SU-DHL-6 (cell line): ENCODE data around the gene MITF.

Experiments
- H2AFZ ChIP-seq: fragments of 200-600 bp; sonication (generic); 2 replicates; pipeline ENCODE4 v1.6.1; 2014; ENCODE audit warnings: low read depth, mild to moderate bottlenecking, moderate library complexity, mixed read lengths, antibody characterized with exemption, low read length; ENCODE audit not compliant: severe bottlenecking
- H3F3A ChIP-seq: fragments of 200-600 bp; shearing (Covaris generic); 2 replicates; pipeline ENCODE4 v1.6.0; 2016; ENCODE audit warnings: antibody characterized with exemption, mild to moderate bottlenecking; ENCODE audit not compliant: insufficient read depth
- H3K27ac ChIP-seq: fragments of 200-600 bp; sonication (generic); 2 replicates; pipeline ENCODE4 v1.5.1; 2016; ENCODE audit warnings: low read depth, mild to moderate bottlenecking, low read length, moderate library complexity, mixed read lengths
- H3K27me3 ChIP-seq: fragments of 200-600 bp; sonication (generic), shearing (Covaris generic); 2 replicates; pipeline ENCODE4 v1.6.0; 2014; ENCODE audit warnings: mild to moderate bottlenecking, low read length
- H3K36me3 ChIP-seq: fragments of 200-600 bp; sonication (generic); 2 replicates; pipeline ENCODE4 v1.6.1; 2014; ENCODE audit warnings: mild to moderate bottlenecking, low read length, mixed read lengths
- H3K4me2 ChIP-seq: fragments of 300-600, 200-600 bp; shearing (Covaris generic), sonication (generic); 2 replicates; pipeline ENCODE4 v1.6.0; 2014; ENCODE audit warnings: low read length, low read depth, mild to moderate bottlenecking; ENCODE audit not compliant: poor library complexity, severe bottlenecking
- H3K4me3 ChIP-seq: fragments of 200-600 bp; sonication (generic); 2 replicates; pipeline ENCODE4 v1.5.1; 2014; ENCODE audit warnings: antibody characterized with exemption, low read length, mild to moderate bottlenecking, mixed read lengths; ENCODE audit not compliant: insufficient read depth, poor library complexity, severe bottlenecking
- H3K79me2 ChIP-seq: fragments of 200-600 bp; sonication (generic); 2 replicates; pipeline ENCODE4 v1.6.1; 2014; ENCODE audit warnings: mild to moderate bottlenecking, low read length, moderate library complexity; ENCODE audit not compliant: insufficient read depth
- H3K9ac ChIP-seq: fragments of 200-600 bp; sonication (generic); 2 replicates; pipeline ENCODE4 v1.7.0; 2014; ENCODE audit warnings: mild to moderate bottlenecking, low read length
- H3K9me2 ChIP-seq: fragments of 200-600 bp; sonication (generic); replicated peaks from 2 replicates; pipeline ENCODE4 v1.6.1; 2014; ENCODE audit warnings: low read length; ENCODE audit not compliant: insufficient read depth
- H3K9me3 ChIP-seq: fragments of 200-600 bp; sonication (generic); 2 replicates; pipeline ENCODE4 v1.6.1; 2014; ENCODE audit warnings: low read length, mixed read lengths; ENCODE audit not compliant: insufficient read depth
- H4K20me1 ChIP-seq: fragments of 200-600 bp; sonication (generic); 2 replicates; pipeline ENCODE4 v1.6.1; 2014; ENCODE audit warnings: low read depth, mild to moderate bottlenecking, antibody characterized with exemption, low read length, moderate library complexity, mixed read lengths
- EZH2phosphoT487 ChIP-seq: fragments of 200-600 bp; sonication (generic), shearing (Covaris generic); conservative IDR thresholded peaks from 2 replicates; pipeline ENCODE4 v1.6.1; 2018; ENCODE audit warnings: mild to moderate bottlenecking, antibody characterized with exemption, low read length, moderate library complexity, mixed read lengths
- TF ChIP-seq, protein P1 (sequence below): fragments of 200-600 bp; sonication (generic); IDR thresholded peaks from one replicate; pipeline ENCODE4 v1.5.1; 2017; ENCODE audit warnings: antibody characterized with exemption, mild to moderate bottlenecking, low read length, moderate library complexity; ENCODE audit not compliant: insufficient read depth, poor library complexity, severe bottlenecking

The MITF gene

DNA sequence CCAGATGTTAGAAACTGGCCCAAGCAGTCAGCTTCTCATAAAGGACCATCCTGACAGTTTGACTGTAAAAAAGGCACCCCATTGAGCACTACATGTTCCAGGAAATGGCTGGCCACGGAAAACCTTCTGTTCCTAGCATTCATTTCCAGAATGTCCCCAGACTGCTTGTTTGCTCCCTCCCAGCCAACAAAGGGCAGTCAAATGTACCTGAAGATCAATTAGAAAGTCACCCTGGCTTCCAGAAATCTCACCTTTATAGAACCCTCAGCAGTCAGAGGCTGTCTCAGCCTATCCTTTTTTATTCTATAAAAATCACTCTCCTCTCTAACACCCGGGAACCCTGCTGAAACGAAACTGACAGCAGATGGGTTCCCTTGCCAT, 259.5 kb downstream of the MITF start:
- Histone ChIP-seq H3K36me3 (no peaks in the 10 kb centered on the region), H3K27me3 (no peaks in the 10 kb centered on the region), H3K9ac (no peak overlapping the region), H3K4me3 (no peak overlapping the region), H3F3A (no peaks in the 10 kb centered on the region), H4K20me1 (no peaks in the 10 kb centered on the region), H3K9me2 (no peaks in the 10 kb centered on the region), H3K9me3 (no peaks in the 10 kb centered on the region), H3K79me2 (no peaks in the 10 kb centered on the region), H2AFZ (no peak overlapping the region), H3K27ac (no peak overlapping the region), H3K4me2 (no peak overlapping the region)
- TF ChIP-seq, protein P1, sequence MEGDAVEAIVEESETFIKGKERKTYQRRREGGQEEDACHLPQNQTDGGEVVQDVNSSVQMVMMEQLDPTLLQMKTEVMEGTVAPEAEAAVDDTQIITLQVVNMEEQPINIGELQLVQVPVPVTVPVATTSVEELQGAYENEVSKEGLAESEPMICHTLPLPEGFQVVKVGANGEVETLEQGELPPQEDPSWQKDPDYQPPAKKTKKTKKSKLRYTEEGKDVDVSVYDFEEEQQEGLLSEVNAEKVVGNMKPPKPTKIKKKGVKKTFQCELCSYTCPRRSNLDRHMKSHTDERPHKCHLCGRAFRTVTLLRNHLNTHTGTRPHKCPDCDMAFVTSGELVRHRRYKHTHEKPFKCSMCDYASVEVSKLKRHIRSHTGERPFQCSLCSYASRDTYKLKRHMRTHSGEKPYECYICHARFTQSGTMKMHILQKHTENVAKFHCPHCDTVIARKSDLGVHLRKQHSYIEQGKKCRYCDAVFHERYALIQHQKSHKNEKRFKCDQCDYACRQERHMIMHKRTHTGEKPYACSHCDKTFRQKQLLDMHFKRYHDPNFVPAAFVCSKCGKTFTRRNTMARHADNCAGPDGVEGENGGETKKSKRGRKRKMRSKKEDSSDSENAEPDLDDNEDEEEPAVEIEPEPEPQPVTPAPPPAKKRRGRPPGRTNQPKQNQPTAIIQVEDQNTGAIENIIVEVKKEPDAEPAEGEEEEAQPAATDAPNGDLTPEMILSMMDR, result no peak
- no peak for TF ChIP-seq EZH2phosphoT487

DNA sequence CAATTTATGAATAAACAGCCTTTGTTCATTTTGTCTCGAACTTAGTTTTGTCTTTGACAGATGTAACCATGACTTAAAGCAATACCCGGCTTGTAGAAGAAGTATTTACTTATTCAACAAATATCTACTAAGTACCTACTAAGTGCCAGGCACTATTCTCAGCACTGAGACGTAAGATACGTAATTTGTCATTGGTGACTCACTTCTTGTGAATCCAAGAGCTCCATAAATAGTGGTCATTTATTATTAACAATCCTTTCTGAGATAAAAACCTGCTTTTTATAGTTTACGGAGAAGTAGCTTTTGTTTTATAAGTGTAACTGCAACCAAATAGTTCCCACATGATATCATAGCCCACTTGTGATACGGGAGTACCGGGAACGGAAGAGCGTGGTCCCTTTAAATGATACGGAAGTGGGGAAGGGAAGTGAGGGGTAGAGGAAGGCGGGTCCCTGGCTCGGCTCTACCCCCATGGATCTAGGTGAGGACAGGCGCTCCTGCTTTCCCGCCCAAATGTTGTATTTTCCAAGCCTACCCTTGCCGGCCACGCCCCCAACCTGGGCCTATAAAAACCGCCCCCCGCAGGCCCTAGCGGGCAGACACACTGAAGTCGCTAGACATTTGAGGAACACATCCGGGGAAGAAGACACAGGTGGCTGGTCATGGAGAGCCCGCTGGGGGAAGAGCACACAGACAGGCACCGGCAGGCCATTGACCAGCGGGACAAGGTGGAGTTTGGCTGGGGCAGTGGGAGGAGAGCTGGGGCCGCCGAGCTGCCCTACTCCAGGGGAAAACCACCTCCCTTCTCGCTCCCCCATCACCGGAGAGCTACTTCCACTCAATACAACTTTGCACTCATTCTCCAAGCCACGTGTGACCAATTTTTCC, 260.1 kb downstream of the MITF start, which contains the start of gene SAMMSON:
TSS of gene SAMMSON (plus strand) at position 594 of the 888 bp plus-strand sequence.
- H4K20me1 ChIP-seq, result no peaks in the 10 kb centered on the region
- H2AFZ ChIP-seq, result no peak within 1 kb of the TSS
- H3K36me3 ChIP-seq, result no peaks in the 10 kb centered on the region
- no peak within 1 kb of the TSS for H3K27ac ChIP-seq
- H3K9me3 ChIP-seq, result no peaks in the 10 kb centered on the region
- H3F3A ChIP-seq, result no peaks in the 10 kb centered on the region
- H3K79me2 ChIP-seq, result no peaks in the 10 kb centered on the region
- H3K4me2 ChIP-seq, result no peak within 1 kb of the TSS
- TF ChIP-seq, protein P1, result no peak
- no peak for TF ChIP-seq EZH2phosphoT487
- H3K9me2 ChIP-seq, result no peaks in the 10 kb centered on the region
- H3K4me3 ChIP-seq, result no peak within 1 kb of the TSS
- H3K9ac ChIP-seq, result no peak within 1 kb of the TSS
- no peaks in the 10 kb centered on the region for H3K27me3 ChIP-seq

DNA sequence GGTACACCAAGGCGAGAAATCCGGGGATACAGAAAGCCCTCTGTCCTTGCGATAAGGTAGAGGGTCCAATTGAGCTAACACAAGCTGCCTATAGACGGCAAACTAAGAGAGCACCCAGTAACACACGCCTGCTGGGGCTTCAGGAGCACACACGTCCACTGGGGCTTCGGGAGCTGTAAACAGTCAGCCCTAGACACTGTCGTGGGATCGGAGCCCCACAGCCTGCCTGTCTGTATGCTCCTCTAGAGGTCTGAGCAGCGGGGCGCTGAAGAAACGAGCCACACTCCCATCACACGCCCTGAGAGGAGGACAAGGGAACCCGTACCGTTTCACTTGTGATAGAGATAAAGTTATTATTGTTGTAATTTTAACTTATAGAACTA, 260.8 kb downstream of the MITF start:
- TF ChIP-seq, protein P1, result no peak
- TF ChIP-seq EZH2phosphoT487, result no peak
- Histone ChIP-seq H3K79me2 (no peaks in the 10 kb centered on the region), H3K27ac (no peak overlapping the region), H3K9me2 (no peaks in the 10 kb centered on the region), H3K9ac (no peak overlapping the region), H3K4me2 (no peak overlapping the region), H3K4me3 (no peak overlapping the region), H3F3A (no peaks in the 10 kb centered on the region), H3K36me3 (no peaks in the 10 kb centered on the region), H4K20me1 (no peaks in the 10 kb centered on the region), H3K27me3 (no peaks in the 10 kb centered on the region), H2AFZ (no peak overlapping the region), H3K9me3 (no peaks in the 10 kb centered on the region)
